HUES48 (cell line): ENCODE results near the gene MAMDC2.

Experiments
- H3K27ac ChIP-seq: one replicate; pipeline ENCODE4 v1.7.0; 2013; ENCODE audit warnings: low read depth, low read length, inconsistent platforms
- H3K27me3 ChIP-seq: 2 replicates; pipeline ENCODE4 v1.6.1; 2013; ENCODE audit warnings: mild to moderate bottlenecking, low read length; ENCODE audit not compliant: control insufficient read depth, insufficient read depth
- H3K36me3 ChIP-seq: 2 replicates; pipeline ENCODE4 v1.6.1; 2013; ENCODE audit warnings: low read length; ENCODE audit not compliant: control insufficient read depth, insufficient read depth
- H3K4me1 ChIP-seq: 2 replicates; pipeline ENCODE4 v1.6.1; 2013; ENCODE audit warnings: mild to moderate bottlenecking, low read length; ENCODE audit not compliant: control insufficient read depth, insufficient read depth
- H3K4me3 ChIP-seq: 2 replicates; pipeline ENCODE4 v1.5.1; 2013; ENCODE audit warnings: mild to moderate bottlenecking, low read depth, low read length
- H3K9ac ChIP-seq: 2 replicates; pipeline ENCODE4 v1.6.1; 2013; ENCODE audit warnings: mild to moderate bottlenecking, low read depth, low read length, moderate library complexity
- H3K9me3 ChIP-seq: 2 replicates; pipeline ENCODE4 v1.6.1; 2013; ENCODE audit warnings: low read length; ENCODE audit not compliant: control insufficient read depth, insufficient read depth

Gene MAMDC2

GRCh38 chr9:70052768-70053167 is 9.1 kb downstream of the MAMDC2 start:
- Histone ChIP-seq H3K9ac (no peak overlapping the region), H3K4me3 (no peak overlapping the region), H3K27ac (no peak overlapping the region), H3K9me3 (0 out of 2 replicates have a peak, but pooled peaks cover 3% of the 10 kb centered on the region), H3K4me1 (no peaks in the 10 kb centered on the region), H3K27me3 (no peaks in the 10 kb centered on the region), H3K36me3 (no peaks in the 10 kb centered on the region)

DNA sequence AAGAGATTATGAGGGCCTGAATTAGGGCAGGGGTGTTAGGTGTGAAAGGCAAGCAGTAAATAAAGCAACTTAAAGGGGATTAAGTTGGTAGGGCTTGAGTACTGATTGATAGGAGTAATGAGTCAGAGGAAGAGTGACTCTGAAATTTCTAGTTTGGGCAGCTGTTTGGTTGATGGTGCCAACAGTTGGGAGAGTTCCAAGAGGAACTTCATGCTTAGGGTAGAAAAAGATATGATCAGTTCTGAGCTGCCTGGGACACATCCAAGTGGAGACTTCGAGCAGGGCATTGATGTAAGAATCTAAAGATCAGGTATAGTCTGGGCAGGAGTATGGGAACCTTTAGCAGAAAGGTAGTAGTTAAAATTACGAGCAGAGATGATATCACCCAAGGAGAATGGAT is 10.2 kb downstream of the MAMDC2 start:
- H3K9me3 ChIP-seq = 0 out of 2 replicates have a peak, but pooled peaks cover 3% of the 10 kb centered on the region
- H3K27ac ChIP-seq = no peak overlapping the region
- H3K4me3 ChIP-seq = no peak overlapping the region
- H3K4me1 ChIP-seq = no peaks in the 10 kb centered on the region
- no peak overlapping the region for H3K9ac ChIP-seq
- no peaks in the 10 kb centered on the region for H3K27me3 ChIP-seq
- no peaks in the 10 kb centered on the region for H3K36me3 ChIP-seq

DNA sequence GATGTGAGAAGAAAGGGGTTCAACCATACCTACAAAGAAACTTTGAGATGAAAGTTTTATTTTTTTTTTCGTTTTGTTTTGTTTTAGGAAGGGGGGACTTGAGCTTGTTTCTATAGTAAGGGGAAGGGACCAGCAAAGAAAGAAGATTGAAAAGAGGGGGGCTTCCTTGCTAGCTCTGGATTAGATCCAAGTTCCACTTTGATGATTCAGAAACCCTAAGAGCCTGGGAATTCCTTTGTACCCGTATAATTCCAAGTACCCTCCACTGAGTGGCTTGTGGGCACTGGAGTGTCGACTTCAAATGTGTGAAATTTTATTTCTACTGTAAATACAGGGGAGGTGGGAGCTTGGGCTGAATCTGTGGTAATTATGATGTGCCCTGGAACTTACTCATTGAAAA is 10.9 kb downstream of the MAMDC2 start:
- no peak overlapping the region for H3K27ac ChIP-seq
- H3K9me3 ChIP-seq = 0 out of 2 replicates have a peak, but pooled peaks cover 3% of the 10 kb centered on the region
- H3K4me3 ChIP-seq = no peak overlapping the region
- no peaks in the 10 kb centered on the region for H3K27me3 ChIP-seq
- H3K36me3 ChIP-seq = no peaks in the 10 kb centered on the region
- H3K9ac ChIP-seq = no peak overlapping the region
- no peaks in the 10 kb centered on the region for H3K4me1 ChIP-seq

DNA sequence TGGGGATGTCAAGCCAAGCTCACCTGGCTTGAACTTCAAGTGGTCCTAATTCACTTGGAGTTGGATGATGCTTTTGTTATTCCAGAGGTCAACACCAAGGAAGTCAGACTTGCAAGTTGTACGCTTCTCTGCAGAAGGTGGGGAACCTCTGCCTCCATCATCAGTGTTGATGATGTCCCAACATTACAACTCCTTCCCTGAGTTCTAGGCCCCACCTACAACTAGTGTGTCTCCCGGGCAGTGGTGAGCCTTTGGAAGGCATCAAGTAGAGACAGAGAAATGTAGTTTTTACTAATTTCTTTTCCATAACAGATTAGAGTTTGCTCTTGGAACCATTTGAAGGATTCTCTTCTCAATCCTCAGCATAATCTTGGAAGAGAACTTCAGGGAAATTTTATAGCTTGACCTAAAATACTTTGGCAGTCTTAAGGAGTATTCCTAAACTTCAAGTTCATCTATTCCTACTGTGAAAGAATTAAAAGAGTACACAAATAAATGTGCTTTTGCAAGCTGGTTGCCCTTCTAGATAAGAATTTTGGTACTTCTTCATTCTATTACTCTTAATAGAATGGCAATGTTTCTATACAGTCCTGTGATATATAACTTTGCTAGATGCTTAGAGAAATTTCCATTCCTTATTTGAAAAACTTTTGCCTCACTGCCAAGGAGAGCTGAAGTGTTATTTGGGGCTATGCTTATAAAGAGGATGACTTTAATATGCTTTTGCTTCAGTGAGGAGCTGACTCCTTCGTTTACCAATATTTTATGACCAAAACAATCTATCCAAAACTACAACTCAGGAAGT is 12.0 kb downstream of the MAMDC2 start:
- Histone ChIP-seq H3K36me3 (no peaks in the 10 kb centered on the region), H3K9me3 (0 out of 2 replicates have a peak, but pooled peaks cover 3% of the 10 kb centered on the region), H3K9ac (no peak overlapping the region), H3K27ac (no peak overlapping the region), H3K27me3 (no peaks in the 10 kb centered on the region), H3K4me3 (no peak overlapping the region), H3K4me1 (peaks cover 6% of the 10 kb centered on the region; the same call in 1 of the 2 replicates)

DNA sequence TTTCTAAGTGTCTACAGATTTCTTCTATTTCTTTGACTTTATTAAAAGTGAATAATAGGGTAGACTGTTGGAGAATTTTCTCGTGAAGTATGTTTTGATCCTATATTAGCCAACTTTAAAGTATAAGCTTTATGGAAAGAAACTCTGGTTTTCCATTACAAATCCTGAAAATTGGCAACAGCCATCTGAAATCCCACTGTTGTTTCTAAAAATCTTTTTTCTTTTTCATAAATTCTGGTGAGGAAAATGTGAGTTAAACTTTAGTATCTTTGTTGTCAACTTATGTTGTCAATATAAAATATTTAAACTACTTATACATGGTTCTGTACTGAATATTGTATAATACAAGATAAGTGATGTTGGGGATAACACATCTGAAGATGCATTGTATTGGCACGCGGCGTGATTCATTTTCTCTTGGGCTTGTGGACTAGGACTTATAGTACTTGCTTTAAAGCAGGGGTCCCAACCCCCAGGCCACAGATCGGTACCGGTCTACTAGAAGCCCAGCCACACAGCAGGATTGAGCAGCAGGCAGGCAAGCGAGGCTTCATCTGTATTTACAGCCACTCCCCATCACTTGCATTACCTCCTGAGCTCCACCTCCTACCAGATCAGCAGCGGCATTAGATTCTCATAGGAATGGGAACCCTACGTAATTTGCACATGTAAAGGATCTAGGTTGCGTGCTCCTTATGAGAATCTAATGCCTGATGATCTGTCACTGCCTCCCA is 12.7 kb downstream of the MAMDC2 start:
- H3K9ac ChIP-seq = no peak overlapping the region
- peaks cover 13% of the 10 kb centered on the region for H3K4me1 ChIP-seq
- 0 out of 2 replicates have a peak, but pooled peaks cover 3% of the 10 kb centered on the region for H3K9me3 ChIP-seq
- no peak overlapping the region for H3K27ac ChIP-seq
- H3K27me3 ChIP-seq = no peaks in the 10 kb centered on the region
- H3K36me3 ChIP-seq = no peaks in the 10 kb centered on the region
- no peak overlapping the region for H3K4me3 ChIP-seq

- no peak overlapping the region for H3K27ac ChIP-seq
- H3K4me3 ChIP-seq = no peak overlapping the region
- H3K4me1 ChIP-seq = peaks cover 16% of the 10 kb centered on the region
- no peak overlapping the region for H3K9ac ChIP-seq
- 0 out of 2 replicates have a peak, but pooled peaks cover 3% of the 10 kb centered on the region for H3K9me3 ChIP-seq
- H3K27me3 ChIP-seq = no peaks in the 10 kb centered on the region
- no peaks in the 10 kb centered on the region for H3K36me3 ChIP-seq
Observed at GRCh38 chr9:70058569-70059116, 15.0 kb downstream of the MAMDC2 start.

GRCh38 chr9:70060148-70060882 is 16.7 kb downstream of the MAMDC2 start:
- no peak overlapping the region for H3K27ac ChIP-seq
- no peak overlapping the region for H3K9ac ChIP-seq
- peaks cover 16% of the 10 kb centered on the region for H3K4me1 ChIP-seq
- H3K4me3 ChIP-seq = no peak overlapping the region
- no peaks in the 10 kb centered on the region for H3K36me3 ChIP-seq
- no peaks in the 10 kb centered on the region for H3K27me3 ChIP-seq
- H3K9me3 ChIP-seq = 0 out of 2 replicates have a peak, but pooled peaks cover 3% of the 10 kb centered on the region

GRCh38 chr9:70060883-70061507 is 17.3 kb downstream of the MAMDC2 start:
- no peak overlapping the region for H3K4me3 ChIP-seq
- H3K36me3 ChIP-seq = no peaks in the 10 kb centered on the region
- H3K9ac ChIP-seq = no peak overlapping the region
- no peak overlapping the region for H3K27ac ChIP-seq
- no peaks in the 10 kb centered on the region for H3K27me3 ChIP-seq
- H3K4me1 ChIP-seq = peaks cover 16% of the 10 kb centered on the region
- H3K9me3 ChIP-seq = 0 out of 2 replicates have a peak, but pooled peaks cover 3% of the 10 kb centered on the region

GRCh38 chr9:70061776-70062175 is 18.1 kb downstream of the MAMDC2 start:
- H3K36me3 ChIP-seq = no peaks in the 10 kb centered on the region
- H3K27ac ChIP-seq = no peak overlapping the region
- no peaks in the 10 kb centered on the region for H3K9me3 ChIP-seq
- H3K9ac ChIP-seq = no peak overlapping the region
- no peaks in the 10 kb centered on the region for H3K27me3 ChIP-seq
- H3K4me3 ChIP-seq = no peak overlapping the region
- peaks cover 16% of the 10 kb centered on the region for H3K4me1 ChIP-seq

- H3K4me3 ChIP-seq = no peak overlapping the region
- no peaks in the 10 kb centered on the region for H3K27me3 ChIP-seq
- H3K4me1 ChIP-seq = peaks cover 16% of the 10 kb centered on the region
- no peak overlapping the region for H3K9ac ChIP-seq
- no peak overlapping the region for H3K27ac ChIP-seq
- no peaks in the 10 kb centered on the region for H3K36me3 ChIP-seq
- no peaks in the 10 kb centered on the region for H3K9me3 ChIP-seq
Observed at GRCh38 chr9:70064496-70064895, 20.8 kb downstream of the MAMDC2 start.
